GM21447 (cell line): ENCODE measurements around the gene LRRC23.

Experiments used
- ATAC-seq: cut with Tn5 transposase; IDR thresholded peaks from one replicate; pipeline ENCODE4 v1.9.1; 2021; ENCODE audit not compliant: unreplicated experiment

LRRC23 gene

DNA sequence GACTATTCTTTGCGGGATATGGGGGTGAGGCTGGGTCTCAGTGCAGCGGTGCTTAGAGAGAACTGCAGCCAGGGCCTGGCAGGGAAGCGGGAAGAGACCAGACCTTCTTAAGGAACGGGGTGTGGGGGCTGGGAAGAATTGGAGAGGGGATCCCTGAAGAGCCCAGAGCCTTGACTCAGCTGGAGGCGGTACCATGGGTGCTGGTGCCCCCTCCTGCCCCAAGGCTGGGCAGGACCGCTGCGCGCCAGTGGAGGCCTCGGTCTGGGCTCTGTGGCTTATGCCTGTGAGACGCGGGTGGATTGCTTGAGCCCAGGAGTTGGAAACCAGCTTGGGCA, 37.7 kb downstream of the LRRC23 start:
- no peak for ATAC-seq

DNA sequence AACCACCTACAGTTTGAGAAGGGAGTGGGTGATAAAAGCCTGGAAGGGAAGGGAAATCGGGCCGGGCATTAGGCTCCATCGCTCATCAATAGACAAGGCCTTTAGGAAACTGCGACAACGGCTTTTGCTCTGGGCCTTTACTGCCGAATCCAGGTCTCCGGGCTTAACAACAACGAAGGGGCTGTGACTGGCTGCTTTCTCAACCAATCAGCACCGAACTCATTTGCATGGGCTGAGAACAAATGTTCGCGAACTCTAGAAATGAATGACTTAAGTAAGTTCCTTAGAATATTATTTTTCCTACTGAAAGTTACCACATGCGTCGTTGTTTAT, 38.7 kb downstream of the LRRC23 start:
- ATAC-seq: no peak

GRCh38 chr12:6943722-6944380, 39.2 kb downstream of the LRRC23 start, which contains the start of the genes C12orf57 and RNU7-1:
Gene C12orf57, plus strand, starts transcription at chr12:6944022. Its CDS starts 100 bp downstream, at chr12:6944122.
Gene RNU7-1, plus strand, starts transcription at chr12:6943816.
- no peak for ATAC-seq

- peak; percentile 44 for ATAC-seq
Measured at GRCh38 chr12:6944381-6945186, 40.0 kb downstream of the LRRC23 start.

DNA sequence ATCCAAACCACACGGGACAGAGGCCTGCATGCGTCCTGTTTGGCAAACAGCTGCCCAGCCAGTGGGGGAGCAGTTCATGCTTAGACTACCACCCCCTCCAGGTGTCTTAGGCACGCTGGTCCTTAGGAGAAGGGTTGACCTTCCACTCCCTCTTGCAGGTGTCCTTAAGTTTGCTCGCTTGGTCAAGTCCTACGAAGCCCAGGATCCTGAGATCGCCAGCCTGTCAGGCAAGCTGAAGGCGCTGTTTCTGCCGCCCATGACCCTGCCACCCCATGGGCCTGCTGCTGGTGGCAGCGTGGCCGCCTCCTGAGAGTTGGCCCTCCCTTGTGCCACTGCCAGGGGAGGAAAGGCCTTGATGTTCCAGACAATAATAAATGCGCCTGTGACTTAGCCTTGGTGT, 41.0 kb downstream of the LRRC23 start:
- no peak for ATAC-seq

DNA sequence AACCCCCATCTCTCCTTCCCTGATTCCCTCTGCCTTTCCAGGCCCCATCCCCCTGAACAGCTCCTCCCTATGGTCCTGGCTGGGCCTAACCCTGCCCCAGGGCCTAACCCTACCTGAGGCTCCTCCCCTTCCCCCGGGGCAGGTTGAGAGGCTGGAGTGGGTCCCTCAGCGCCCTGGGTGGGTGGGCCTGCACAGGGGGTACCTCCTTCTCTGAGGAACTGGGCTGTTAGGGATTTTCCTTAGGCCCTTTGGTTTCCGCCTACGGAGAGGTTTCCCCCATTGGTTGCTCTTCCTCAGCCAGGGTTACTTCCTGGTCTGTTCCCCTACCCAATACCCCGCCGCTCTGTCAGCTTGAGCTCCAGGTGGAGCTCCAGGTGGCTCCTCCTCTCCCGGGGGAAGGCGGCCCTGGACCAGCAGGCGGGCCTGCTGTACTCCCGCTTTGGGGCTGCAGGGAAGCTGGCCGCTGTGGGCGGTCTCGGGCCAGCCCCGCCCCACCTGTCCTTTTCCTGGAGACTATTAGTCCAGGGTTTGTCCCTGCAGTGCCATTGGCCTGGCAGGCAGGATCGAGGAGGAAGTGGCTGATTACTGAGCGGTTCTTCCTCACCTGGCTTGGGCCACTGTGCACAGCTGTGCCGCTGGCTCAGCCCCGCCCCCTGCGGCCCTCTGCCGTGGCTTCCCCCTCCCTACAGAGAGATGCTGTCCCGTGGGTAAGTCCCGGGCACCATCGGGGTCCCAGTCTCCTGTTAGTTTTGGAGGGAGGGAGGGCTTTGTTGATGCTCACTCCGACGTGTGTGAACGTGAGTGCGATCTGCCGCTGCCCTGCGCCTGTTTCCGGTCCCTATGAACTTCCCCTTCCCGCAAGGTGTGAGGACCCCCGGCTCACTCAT, 41.7 kb downstream of the LRRC23 start:
- ATAC-seq: peak; percentile 28

- no peak for ATAC-seq
Measured at GRCh38 chr12:6946920-6947374, 42.3 kb downstream of the LRRC23 start.

DNA sequence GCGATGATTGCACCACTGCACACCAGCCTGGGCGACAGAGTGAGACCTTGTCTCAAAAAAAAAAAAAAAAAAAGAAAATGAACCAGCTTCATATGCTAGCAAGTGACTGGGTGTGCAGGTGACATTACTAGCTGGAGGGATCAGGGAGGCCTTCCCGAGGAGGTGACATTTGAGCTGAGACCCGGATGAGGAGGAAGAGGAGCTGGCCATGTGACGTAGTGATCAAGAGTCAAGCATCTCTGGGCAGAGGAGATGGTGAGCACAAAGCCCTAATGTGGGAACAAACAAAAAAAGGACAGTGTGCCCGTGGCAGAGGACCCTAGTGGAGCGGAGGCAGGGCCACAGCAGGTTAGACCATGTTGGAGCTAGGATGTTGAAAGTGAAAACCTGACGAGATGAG, 43.0 kb downstream of the LRRC23 start:
- ATAC-seq: no peak

- no peak for ATAC-seq
Measured at GRCh38 chr12:6948873-6949594, 44.4 kb downstream of the LRRC23 start.

DNA sequence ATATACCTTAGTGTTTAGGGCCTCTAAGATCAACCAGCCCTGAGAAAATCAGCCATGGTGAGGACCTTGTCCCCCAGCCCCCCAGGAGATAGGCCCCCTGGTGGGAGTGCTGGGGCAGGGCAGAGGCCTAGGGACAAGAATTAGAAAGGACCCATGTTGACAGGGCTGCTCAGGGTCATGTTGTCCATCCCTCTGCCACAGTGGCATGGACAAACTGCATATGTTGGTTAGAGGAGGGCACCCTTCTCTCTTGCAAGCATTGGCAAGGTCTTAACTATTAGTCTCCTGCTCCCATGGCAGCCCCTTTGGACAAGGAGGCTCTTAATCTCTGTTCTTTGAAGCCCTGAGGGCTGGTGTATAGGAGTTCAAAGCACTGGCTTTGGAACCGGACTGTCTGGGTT, 45.8 kb downstream of the LRRC23 start:
- ATAC-seq: no peak

DNA sequence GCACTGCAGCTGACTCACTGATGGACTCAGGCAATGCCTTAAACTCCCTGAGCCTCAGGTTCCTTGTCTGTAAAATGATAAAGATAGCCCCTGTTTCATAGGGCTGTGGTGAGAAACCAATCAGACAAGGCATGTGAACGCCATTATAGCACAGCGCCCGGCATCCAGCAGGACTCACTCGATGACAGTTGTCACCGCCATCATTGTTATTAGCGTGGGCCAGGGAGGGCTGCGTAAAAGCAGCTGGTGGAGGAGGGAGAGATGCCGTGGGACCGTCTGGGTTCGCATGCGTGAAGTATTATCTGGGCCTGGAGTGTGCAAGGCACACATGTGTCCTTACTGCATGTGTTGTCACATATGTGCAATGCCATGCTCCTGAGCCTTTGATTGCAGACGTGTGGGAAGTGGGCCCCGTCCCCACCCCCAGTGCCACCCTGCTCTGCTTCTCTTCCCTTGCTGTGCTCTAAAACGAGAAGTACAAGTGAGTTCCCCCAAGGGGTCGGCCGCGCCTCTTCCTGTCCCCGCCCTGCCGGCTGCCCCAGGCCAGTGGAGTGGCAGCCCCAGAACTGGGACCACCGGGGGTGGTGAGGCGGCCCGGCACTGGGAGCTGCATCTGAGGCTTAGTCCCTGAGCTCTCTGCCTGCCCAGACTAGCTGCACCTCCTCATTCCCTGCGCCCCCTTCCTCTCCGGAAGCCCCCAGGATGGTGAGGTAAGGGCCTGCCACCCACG, 46.4 kb downstream of the LRRC23 start, which contains the start of gene PTPN6:
PTPN6 (plus strand) TSS at position 546 of the 730 bp plus-strand sequence; CDS start at position 703, 157 bp downstream.
- ATAC-seq: no peak

DNA sequence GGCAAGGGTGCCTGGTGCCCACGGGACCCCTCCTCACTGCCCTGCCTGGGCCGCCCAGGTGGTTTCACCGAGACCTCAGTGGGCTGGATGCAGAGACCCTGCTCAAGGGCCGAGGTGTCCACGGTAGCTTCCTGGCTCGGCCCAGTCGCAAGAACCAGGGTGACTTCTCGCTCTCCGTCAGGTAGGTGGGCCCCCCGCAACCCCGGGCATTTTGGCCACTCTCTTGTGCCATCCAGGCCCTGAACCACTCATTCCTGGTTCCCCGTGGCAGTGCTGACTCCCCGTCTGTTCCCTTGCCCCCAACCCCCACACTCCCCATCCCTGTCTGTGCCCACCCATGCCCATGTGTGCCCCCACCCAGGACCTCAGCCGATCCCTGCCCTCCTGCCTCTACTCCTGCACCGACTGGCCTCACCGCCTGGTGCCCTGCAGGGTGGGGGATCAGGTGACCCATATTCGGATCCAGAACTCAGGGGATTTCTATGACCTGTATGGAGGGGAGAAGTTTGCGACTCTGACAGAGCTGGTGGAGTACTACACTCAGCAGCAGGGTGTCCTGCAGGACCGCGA, 47.0 kb downstream of the LRRC23 start:
- no peak for ATAC-seq

- ATAC-seq: no peak
Measured at GRCh38 chr12:6952121-6952862, 47.7 kb downstream of the LRRC23 start.

DNA sequence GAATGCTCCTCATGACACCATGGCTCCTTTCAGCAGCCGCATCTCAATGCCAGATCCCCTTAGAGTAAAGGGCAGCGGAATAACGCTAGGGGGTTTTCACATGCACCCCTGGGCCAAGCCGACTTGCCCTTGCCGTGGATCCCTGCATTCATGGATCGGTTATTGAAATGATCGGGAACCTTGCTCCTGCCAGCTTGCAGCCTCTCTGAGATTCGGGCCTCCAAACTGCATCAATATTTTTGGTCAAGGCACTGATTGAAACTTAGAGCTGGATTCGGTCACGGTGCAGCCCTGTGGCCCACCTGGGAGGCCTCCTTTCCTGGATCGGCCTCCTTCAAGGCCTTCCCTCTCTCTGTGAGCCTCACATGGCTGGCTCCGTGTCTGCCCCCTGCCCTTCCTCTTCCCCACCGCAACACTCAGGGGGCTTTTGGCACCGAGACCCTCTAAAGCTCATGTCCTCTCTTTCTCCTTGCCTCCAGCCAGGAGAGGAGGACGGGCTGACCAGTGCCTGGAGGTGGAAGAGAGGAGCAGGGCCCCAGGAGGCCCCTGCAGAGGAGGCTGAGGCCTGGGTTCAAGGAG, 48.3 kb downstream of the LRRC23 start:
- ATAC-seq: no peak

DNA sequence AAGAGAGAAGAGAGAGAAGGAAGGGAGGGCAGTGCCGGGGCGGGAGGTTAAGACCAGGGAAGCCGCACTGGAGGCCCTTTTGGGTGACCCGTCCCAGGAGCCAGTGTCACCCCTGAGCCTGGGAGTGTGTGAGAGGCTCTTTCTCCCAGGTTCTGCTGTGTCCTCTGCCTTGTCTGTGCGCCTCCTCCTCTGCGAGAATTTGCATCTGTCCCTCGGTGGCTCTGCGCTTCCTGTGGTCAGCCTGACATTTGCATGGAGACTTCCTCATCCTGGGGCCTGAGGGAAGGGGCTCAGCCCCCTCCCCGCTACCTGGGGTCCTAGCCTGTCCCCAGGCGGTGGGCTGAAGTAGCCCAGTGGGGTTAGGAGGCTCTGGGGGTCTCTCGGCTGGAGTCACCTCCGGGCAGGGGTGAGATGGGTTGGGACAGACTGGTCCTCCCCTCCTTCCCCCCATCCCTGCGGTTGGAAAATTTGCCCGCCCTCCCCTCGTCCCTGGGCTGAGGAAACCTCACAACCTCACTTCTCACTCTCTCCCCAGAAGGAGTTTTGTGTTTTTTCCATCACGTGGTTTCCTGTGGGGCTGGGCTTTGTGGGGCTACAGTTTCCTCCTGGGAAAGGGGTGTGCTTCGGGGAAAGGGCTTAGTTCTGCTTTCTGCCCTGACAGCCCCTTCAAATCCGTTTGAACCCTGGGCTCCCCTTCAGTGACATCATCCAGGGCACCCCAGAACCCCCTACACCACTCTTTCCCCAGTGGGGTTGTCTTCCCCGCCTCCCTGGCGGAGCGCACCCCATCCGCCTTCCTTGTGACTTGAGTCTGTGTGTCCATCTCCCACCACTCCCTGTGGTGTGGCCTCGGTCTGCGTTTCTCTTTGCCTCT, 49.1 kb downstream of the LRRC23 start:
- ATAC-seq: peak; percentile 44

DNA sequence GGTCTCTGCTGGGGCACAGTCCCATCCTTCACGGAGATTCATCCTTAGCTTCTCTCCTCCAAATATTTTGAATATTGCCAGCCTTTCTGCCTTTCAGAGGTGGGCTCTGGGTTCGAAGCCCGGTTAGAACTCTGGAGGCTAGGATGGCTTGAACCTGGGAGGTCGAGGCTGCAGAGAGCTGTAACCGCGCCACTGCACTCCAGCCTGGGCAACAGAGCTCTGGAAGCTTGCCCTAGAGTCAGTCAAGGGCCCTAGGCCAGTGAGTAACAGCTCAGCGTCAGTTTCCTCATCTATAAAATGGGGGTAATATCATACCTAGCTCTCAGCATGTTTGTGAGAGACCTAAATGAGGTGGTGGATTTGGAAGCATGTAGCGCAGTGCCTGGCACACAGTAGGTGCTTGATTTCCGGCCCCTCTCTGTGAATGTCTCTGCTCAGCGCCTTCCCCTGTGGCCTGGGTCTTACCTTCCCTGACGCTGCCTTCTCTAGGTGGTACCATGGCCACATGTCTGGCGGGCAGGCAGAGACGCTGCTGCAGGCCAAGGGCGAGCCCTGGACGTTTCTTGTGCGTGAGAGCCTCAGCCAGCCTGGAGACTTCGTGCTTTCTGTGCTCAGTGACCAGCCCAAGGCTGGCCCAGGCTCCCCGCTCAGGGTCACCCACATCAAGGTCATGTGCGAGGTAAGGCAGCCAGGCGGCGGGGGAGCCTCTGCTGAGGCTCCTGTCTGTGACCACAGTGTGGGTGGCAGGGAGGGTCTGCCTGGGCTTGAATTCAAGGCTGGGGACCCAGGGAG, 49.9 kb downstream of the LRRC23 start:
- ATAC-seq: no peak
